Measurements from ENCODE around the gene PSG3. TPM values are rescaled to one million over a fixed set of nuclear protein-coding genes. Genes with fewer than 3 reads are reported as not detected.
"Not testable (repeated sequence)": the region's sequence is repeated elsewhere in the genome, so short reads cannot be mapped to it uniquely, and the experiment has no call there.

The PSG3 gene
- total RNA-seq, 1 experiment from 2014 or later = not detected

GRCh38 chr19:42760954-42761923, 21.0 kb upstream of the PSG3 start:
- CTCF ChIA-PET = interaction anchor here (0.6 kb wide), 1 partner anchor 321 kb away, joined by 3 read pairs; no protein-coding TSS in a partner anchor

DNA sequence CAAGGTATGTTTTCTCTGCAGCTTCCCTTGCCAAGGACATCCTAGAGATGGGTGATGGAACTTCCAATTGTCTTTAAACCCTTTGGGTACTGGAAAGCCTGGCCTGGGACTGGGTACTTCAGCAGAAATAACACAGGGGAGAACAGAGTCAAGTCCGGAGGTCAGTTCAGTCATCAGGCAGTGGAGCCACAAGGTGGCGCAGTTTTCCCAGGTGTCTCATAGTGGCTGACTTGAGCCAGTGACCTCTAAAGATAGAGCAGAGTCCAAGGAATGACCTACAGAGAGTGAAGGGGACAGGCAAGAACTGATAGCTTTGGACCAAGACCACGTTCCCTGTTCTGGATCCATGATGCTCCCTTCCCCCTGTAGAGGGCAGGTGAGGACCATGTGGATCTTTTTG, 18.4 kb upstream of the PSG3 start:
- DNase-seq = peak in 1 of 2 experiments; percentile 38
- H3K79me2 ChIP-seq (ENCODE audit: low read depth); H3K9me2 ChIP-seq (ENCODE audit: insufficient read depth); intact Hi-C loops (cut with micrococcal nuclease; ENCODE audit: unreplicated experiment); H3K9me3 ChIP-seq (ENCODE audit: insufficient read depth, low read depth); H2AFZ ChIP-seq; BruUV-seq (replicated peaks); H3K36me3 ChIP-seq (ENCODE audit: low read depth); CTCF ChIA-PET; H3K27ac ChIP-seq; H3F3A ChIP-seq (ENCODE audit: insufficient read depth, low read depth); H4K20me1 ChIP-seq (ENCODE audit: insufficient read depth); H3K27me3 ChIP-seq (ENCODE audit: insufficient read depth, low read depth); POLR2A ChIA-PET (ENCODE audit: unreplicated experiment); H3K4me3 ChIP-seq; H3K4me2 ChIP-seq: not testable (repeated sequence)
- TF ChIP-seq, protein P1, sequence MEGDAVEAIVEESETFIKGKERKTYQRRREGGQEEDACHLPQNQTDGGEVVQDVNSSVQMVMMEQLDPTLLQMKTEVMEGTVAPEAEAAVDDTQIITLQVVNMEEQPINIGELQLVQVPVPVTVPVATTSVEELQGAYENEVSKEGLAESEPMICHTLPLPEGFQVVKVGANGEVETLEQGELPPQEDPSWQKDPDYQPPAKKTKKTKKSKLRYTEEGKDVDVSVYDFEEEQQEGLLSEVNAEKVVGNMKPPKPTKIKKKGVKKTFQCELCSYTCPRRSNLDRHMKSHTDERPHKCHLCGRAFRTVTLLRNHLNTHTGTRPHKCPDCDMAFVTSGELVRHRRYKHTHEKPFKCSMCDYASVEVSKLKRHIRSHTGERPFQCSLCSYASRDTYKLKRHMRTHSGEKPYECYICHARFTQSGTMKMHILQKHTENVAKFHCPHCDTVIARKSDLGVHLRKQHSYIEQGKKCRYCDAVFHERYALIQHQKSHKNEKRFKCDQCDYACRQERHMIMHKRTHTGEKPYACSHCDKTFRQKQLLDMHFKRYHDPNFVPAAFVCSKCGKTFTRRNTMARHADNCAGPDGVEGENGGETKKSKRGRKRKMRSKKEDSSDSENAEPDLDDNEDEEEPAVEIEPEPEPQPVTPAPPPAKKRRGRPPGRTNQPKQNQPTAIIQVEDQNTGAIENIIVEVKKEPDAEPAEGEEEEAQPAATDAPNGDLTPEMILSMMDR (conservative IDR thresholded peaks at IDR 0.05) = peak; percentile 69
- peaks cover 20% of the 10 kb centered on the region for H3K4me1 ChIP-seq (replicated peaks; ENCODE audit: insufficient read depth)

More at GRCh38 chr19:42760954-42761923, 21.0 kb upstream of the PSG3 start:
- BruUV-seq (replicated peaks); H3K79me2 ChIP-seq (ENCODE audit: low read depth); H3K9me2 ChIP-seq (ENCODE audit: insufficient read depth); H2AFZ ChIP-seq; H3F3A ChIP-seq (ENCODE audit: insufficient read depth, low read depth); POLR2A ChIA-PET (ENCODE audit: unreplicated experiment); intact Hi-C loops (cut with micrococcal nuclease; ENCODE audit: unreplicated experiment); H3K27me3 ChIP-seq (ENCODE audit: insufficient read depth, low read depth); H4K20me1 ChIP-seq (ENCODE audit: insufficient read depth); H3K4me2 ChIP-seq; H3K9me3 ChIP-seq (ENCODE audit: insufficient read depth, low read depth); H3K36me3 ChIP-seq (ENCODE audit: low read depth); H3K4me3 ChIP-seq: not testable (repeated sequence)
- Histone ChIP-seq H3K4me1 (replicated peaks; ENCODE audit: insufficient read depth) (peaks cover 20% of the 10 kb centered on the region), H3K27ac (peak overlapping the region; percentile 42)
- peak; percentile 61 to 82 for DNase-seq

- H3K36me3 ChIP-seq (ENCODE audit: low read depth); H2AFZ ChIP-seq; H3K9me2 ChIP-seq (ENCODE audit: insufficient read depth); DNase-seq; BruUV-seq (replicated peaks); H3K4me2 ChIP-seq; H3K79me2 ChIP-seq (ENCODE audit: low read depth); POLR2A ChIA-PET (ENCODE audit: unreplicated experiment); intact Hi-C loops (cut with micrococcal nuclease; ENCODE audit: unreplicated experiment); H3K27ac ChIP-seq; H3K4me3 ChIP-seq; H3F3A ChIP-seq (ENCODE audit: insufficient read depth, low read depth); H3K9me3 ChIP-seq (ENCODE audit: insufficient read depth, low read depth); H3K4me1 ChIP-seq (replicated peaks; ENCODE audit: insufficient read depth); CTCF ChIA-PET; H4K20me1 ChIP-seq (ENCODE audit: insufficient read depth): not testable (repeated sequence)
- H3K27me3 ChIP-seq (ENCODE audit: insufficient read depth, low read depth) = peaks cover 22% of the 10 kb centered on the region
Observed at GRCh38 chr19:42752246-42752645, 12.0 kb upstream of the PSG3 start.

GRCh38 chr19:42741726-42742607, 1.7 kb upstream of the PSG3 start:
- H3K4me2 ChIP-seq; H2AFZ ChIP-seq; H3F3A ChIP-seq (ENCODE audit: insufficient read depth, low read depth); H3K9me3 ChIP-seq (ENCODE audit: insufficient read depth, low read depth); H3K4me1 ChIP-seq (replicated peaks; ENCODE audit: insufficient read depth); H3K36me3 ChIP-seq (ENCODE audit: low read depth); POLR2A ChIA-PET (ENCODE audit: unreplicated experiment); H3K79me2 ChIP-seq (ENCODE audit: low read depth); CTCF ChIA-PET; BruUV-seq (replicated peaks); H3K27ac ChIP-seq; H4K20me1 ChIP-seq (ENCODE audit: insufficient read depth); H3K4me3 ChIP-seq; H3K27me3 ChIP-seq (ENCODE audit: insufficient read depth, low read depth); H3K9me2 ChIP-seq (ENCODE audit: insufficient read depth): not testable (repeated sequence)
- TF ChIP-seq, protein P1 (conservative IDR thresholded peaks at IDR 0.05) = peak; percentile 77
- intact Hi-C loops (cut with micrococcal nuclease; ENCODE audit: unreplicated experiment) = loop anchor here (2.0 kb wide), 1 partner anchor 49 kb away; no protein-coding TSS in a partner anchor
- peak in 1 of 2 experiments; percentile 47 for DNase-seq

DNA sequence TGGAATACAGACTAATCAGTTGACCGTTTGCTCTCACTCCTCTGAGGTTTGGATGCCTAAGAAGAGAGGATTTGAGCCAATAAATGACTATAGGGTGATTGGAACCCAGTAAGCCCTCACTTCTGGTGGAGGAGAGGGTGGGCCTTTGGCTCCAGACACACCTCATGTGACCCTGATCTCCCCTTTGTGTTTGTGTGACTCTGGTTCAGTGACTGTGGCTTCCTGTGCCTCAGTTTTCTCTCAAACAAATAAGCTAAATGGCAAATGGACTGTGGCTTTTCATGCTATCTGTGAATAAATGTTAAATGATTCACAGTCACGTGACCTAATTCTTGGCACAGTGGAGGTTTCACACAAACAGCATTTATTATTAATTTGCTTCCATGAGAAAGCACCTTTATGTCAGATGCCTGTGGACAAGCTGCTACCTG, 2.7 kb downstream of the PSG3 start:
- H3F3A ChIP-seq (ENCODE audit: insufficient read depth, low read depth); BruUV-seq (replicated peaks); H3K9me2 ChIP-seq (ENCODE audit: insufficient read depth); H3K4me1 ChIP-seq (replicated peaks; ENCODE audit: insufficient read depth); H2AFZ ChIP-seq; H3K36me3 ChIP-seq (ENCODE audit: low read depth); H4K20me1 ChIP-seq (ENCODE audit: insufficient read depth); DNase-seq; H3K4me2 ChIP-seq; H3K4me3 ChIP-seq; H3K9me3 ChIP-seq (ENCODE audit: insufficient read depth, low read depth); H3K27ac ChIP-seq; CTCF ChIA-PET; H3K27me3 ChIP-seq (ENCODE audit: insufficient read depth, low read depth); intact Hi-C loops (cut with micrococcal nuclease; ENCODE audit: unreplicated experiment); H3K79me2 ChIP-seq (ENCODE audit: low read depth): not testable (repeated sequence)
- POLR2A ChIA-PET (ENCODE audit: unreplicated experiment) = interaction anchor here (0.5 kb wide), 1 partner anchor 554 kb away, joined by 5 read pairs; no protein-coding TSS in a partner anchor
